NCI-H510A (cell line): Measurements from ENCODE around the gene LRP5.
A peak's percentile ranks its signal among the peaks of the same experiment; 100 is the strongest.
"Not testable (repeated sequence)": the region's sequence is repeated elsewhere in the genome, so short reads cannot be mapped to it uniquely, and the experiment has no call there.

Experiments
- DNase-seq: peaks from one replicate; lab custom pipeline; 2025; lab: John Stamatoyannopoulos, UW

The LRP5 gene

DNA sequence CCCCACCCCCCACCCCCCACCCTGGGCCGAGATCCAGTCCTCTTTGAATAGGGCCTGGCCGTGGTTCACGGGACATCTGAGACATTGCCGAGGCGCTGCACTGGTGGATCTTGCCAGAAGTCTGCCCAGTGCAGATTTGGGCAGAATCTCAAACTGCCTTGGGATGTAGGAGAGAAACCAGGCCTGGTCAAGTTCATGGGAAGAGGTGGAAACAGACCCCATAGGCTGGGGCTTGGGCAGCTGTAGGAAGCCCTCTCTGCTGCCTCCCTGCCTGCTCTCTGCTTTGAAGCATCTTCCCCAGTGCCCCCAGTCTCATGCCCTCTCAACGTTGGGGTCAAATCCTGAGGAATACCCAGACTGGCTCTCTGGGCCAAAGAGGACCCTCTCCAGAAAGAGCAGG is 132.2 kb downstream of the LRP5 start:
- no peak for DNase-seq

DNA sequence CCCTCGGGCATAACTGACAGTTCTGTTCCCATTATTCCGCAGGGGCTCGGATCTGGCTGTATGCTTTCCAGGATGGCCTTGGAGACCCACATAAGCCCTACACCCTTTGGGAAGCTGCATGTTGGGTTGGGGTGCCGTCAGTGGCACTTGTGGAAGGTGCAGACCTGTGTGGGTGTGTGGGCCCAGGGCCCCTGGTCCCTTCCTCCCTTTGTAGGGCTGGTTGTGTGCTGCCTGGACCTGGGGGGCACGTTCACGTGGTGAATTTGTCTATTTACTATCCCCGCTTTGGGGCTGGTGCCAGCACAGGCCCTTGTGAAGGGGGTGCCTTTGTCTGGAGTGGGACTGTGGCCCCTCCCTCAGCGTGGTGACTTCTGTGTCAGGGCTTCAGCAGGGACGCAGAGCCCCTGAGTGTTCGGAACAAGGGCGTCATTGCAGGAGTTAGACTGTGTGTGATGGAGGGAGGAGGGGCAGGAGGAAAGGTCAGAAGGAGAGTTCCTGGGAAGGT is 133.2 kb downstream of the LRP5 start:
- DNase-seq: no peak

DNA sequence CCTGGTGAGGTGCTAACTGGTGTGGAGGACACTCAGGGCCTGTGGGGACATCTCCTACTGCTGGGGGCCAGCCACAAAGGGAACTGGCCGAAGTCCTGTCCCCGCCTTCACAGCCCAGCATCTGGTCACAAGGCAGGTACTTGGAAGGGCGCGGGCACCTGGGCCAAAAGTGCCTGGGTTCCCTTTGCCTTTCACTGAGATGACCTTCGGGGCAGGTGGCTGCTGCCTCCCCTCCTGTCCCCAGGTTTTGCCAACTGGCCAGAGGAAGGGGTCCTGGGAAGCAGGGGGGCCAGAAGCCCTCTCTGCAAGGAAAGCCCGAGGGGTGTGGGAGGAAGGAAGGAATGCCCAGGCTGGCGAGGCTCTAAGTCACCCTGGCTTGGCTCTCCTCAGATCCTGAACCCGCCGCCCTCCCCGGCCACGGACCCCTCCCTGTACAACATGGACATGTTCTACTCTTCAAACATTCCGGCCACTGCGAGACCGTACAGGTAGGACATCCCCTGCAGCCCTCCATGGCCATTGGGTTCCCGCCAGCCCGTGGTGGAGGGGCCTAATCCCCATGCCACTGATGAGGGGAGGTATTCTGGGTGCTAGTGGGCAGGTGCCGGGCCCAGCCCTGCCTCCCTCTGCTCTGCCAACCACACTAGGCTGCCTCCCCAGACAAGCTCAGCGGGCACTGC is 133.8 kb downstream of the LRP5 start:
- no peak for DNase-seq

DNA sequence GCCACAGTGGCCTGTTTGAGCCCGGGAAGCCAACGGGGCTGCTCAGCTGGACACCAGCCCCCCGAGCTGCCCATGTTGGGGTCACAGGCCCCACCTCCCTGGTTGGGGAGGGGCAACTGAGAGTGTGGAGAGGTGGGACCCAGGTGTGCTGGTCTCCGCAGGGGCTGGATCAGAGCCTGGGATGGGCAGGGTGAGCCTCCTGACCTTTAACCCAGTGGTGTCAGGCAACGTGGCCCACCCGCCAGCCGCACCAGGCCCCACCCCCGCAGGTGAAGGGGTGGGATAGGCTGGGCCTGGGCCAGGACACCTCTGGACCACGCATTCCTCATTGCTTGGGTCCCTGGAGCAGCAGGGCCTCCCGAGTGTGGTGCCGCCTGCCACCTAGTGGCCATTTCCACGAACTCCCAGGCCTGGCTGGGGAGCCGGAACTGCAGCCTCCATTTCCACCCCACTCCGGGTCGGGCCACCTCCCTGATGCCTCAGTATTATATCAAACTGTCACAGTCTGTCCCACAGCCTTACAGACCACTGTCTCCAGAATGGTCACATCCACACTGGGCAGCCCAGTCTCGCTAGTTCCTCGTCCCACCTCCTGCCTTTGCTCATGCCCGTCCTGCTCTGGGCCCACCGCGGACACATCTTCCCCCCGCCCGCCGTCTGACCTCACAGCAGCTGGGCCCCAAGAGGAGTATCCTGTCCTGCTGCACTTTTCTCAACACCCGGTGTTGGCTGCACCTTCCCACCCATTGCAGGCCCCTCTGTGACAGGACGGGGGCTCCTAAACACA is 134.8 kb downstream of the LRP5 start:
- DNase-seq: peak; percentile 42

DNA sequence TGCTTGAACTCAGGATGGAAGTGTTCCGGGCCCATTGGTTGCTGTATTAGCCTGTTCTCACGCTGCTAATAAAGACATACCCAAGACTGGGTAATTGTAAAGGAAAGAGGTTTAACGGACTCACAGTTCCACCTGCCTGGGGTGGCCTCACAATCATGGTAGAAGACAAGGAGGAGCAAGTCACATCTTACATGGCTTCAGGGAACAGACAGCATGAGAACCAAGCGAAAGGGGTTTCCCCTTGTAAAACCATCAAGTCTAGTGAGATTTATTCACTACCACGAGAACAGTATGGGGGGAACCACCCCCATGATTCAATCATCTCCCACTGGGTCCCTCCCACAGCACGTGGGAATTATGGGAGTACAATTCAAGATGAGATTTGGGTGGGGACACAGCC is 135.5 kb downstream of the LRP5 start:
- DNase-seq: not testable (repeated sequence)

DNA sequence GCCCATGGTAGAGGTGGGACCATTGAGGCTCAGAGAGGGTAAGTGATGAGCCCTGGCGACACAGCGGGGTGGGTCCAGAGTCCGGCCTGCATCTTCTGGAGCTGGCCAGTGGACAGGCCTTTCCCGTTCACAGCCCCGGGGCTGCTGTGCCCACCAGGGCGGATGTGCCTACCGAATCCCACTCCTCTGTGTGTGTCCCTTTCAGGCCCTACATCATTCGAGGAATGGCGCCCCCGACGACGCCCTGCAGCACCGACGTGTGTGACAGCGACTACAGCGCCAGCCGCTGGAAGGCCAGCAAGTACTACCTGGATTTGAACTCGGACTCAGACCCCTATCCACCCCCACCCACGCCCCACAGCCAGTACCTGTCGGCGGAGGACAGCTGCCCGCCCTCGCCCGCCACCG is 136.2 kb downstream of the LRP5 start:
- DNase-seq: no peak

DNA sequence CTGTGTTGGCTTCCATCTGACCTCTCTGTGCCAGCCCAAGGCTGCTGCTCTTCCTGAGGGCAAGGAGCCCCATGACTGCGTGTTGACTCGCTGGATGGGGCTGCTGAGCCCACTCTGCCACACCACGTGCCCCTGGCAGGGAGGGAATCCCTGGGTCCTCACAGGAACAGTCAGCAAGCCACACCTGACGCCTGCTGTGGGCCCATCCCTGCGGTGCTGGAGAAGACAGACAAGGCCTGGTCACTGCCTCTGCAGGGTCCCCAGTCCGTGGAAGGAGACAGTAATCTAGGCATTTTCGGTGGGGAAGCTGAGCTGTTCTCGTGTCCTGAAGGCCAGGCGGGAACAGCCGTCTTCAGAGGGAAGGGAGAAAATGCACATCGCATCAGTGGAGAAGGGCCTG is 137.6 kb downstream of the LRP5 start:
- no peak for DNase-seq

DNA sequence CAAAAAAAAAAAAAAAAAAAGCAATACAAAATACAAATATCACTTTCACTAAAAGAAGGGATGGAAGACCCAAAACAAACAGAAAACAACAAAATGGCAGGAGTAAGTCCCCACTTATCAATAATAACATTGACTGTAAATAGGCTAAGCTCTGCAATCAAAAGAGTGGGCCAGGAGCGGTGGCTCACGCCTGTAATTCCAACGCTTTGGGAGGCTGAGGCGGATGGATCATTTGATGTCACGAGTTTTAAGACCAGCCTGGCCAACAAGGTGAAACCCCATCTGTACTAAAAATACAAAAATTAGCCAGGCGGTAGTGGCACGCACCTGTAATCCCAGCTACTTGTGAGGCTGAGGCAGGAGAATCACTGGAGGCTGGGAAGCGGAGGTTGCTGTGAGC is 138.3 kb downstream of the LRP5 start:
- DNase-seq: no peak

DNA sequence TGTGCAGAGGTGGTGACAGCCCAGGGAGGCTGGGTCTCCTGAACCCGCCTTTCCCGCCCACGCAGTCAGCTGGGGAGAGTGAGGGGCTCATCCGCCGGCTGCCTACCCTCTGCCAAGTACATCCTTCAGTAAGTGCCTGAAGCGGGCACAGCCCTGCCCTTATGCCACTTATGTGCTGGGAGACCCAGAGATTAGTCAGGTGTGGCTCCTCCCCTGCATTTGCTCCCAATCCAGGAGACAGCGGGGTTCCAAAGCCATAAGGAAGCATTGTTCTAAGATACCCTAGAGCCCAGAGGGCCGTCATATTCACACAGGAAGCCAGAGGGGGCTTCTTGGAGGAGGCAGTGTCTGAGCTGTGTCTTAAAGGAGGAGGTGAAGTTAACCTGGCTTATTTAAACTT is 142.4 kb downstream of the LRP5 start:
- DNase-seq: peak; percentile 60

DNA sequence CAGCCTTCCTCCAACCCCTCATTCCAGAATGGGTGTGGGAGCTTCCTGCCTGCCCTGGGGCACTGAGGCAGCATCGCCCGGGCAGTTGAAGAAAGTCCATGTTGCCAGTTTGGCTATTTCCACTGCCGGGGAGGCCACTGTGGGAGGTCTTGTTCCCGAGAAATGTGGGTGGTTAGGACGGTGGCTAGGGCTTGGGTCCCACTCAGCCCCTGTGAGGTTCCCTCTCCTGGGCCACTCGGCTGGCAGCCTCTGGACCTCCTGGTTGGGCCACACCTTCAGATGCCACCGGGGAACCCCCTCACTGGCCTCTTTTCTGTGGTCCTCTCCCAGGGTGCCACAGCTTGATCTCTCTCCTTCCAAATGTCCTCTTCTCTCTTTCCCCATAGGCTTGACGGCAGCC is 143.1 kb downstream of the LRP5 start:
- DNase-seq: no peak

DNA sequence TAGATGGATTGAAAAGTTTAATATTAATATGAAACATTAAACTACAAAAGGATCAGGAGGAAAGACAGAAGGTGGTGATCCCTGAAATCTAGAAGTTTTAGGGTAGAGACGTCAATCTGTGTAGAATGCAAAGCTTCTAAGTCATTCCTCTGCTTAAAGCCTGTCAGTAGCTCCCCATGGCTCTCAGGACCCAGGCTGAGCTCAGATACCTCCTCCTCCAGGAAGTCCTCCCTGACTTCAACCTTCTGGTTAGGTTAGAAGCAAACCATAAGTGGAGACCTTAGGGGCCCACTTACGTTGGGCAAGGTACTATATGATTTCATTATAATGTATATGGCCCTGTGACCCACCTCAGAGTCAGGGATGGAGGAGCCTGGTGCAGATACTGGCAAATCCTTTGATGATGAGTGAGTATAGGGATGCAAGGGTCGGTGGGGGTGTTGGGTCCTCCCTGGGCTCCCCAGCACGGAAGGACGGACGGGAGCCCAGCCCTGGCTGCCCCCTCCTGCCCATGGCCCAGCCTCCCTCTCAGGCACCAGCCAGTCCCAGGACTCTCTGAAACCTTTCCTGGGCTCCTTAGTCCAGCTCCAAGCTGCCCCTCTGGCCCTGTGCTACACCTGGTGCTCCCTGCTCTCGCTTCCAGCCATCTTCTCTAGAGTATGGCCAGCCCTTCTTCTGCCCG is 145.0 kb downstream of the LRP5 start:
- no peak for DNase-seq

DNA sequence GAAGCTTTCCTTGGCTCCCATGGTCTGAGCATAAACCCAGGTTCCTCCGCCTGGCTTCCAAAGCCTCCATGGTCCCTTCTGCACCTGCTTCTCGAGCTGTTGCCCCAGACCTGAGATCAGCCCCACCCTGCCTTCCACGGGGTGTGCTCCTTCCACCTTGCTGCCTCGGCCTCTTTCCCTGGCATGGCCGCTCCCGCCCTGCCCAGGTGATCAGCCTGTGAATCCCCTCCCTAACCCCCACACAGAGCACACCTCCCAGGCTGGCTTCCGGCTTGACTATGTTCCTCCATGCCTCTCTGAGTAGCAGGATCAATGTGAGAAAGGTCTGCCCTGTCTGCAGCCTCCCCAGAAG is 145.5 kb downstream of the LRP5 start:
- DNase-seq: no peak

DNA sequence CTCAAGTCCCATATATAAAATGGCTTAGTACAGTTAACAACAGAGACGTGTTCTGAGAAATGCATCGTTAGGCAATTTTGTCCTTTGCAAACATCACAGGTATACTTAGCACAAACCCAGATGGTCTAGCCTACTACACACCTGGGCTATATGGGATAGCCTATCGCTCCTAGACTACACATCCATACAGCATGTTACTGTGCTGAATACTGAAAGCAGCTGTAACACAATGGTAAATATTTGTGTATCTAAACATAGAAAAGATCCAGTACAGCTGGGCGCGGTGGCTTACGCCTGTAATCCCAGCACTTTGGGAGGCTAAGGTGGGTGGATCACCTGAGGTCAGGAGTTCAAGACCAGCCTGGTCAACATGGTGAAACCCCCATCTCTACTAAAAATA is 145.9 kb downstream of the LRP5 start:
- not testable (repeated sequence) for DNase-seq

DNA sequence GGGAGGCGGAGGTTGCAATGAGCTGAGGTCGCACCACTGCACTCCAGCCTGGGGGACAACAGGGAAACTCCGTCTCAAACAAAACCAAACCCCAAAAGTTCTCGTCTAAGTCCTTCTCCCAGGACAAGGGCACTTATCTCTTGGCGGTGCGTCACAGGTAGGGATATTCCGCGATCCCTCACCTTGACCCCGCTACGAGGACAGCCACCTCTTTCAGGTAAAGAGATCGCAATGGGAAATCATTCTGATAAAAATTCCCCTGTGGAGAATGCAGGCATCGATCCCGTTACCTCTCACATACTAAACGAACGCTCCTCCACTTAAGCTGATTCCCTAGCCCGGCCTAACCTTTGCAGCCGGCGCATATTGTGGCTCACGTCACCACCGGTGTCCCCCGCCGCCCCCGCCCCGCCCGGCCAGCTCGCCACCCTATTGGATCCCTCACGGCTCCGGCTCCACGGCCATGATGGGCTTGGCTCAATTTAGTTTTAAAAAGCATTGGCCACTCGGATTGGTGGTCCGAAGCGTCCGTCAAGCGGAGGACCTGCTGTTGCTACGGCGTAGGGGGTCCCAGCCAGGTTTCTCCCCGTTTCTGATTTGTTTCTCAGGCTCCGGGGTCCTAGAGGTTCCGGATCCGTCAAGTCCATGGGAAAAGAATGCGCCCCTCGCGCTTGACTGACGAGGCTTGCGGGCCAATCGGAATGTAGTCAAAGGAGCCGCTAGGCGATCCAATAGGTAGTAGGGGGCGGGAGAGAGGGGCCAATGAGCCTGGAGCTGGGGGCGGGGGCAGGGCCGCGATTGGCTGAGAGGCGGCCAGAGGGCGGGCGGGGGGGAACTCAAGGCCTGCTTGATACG is 147.7 kb downstream of the LRP5 start:
- peak; percentile 99 for DNase-seq

DNA sequence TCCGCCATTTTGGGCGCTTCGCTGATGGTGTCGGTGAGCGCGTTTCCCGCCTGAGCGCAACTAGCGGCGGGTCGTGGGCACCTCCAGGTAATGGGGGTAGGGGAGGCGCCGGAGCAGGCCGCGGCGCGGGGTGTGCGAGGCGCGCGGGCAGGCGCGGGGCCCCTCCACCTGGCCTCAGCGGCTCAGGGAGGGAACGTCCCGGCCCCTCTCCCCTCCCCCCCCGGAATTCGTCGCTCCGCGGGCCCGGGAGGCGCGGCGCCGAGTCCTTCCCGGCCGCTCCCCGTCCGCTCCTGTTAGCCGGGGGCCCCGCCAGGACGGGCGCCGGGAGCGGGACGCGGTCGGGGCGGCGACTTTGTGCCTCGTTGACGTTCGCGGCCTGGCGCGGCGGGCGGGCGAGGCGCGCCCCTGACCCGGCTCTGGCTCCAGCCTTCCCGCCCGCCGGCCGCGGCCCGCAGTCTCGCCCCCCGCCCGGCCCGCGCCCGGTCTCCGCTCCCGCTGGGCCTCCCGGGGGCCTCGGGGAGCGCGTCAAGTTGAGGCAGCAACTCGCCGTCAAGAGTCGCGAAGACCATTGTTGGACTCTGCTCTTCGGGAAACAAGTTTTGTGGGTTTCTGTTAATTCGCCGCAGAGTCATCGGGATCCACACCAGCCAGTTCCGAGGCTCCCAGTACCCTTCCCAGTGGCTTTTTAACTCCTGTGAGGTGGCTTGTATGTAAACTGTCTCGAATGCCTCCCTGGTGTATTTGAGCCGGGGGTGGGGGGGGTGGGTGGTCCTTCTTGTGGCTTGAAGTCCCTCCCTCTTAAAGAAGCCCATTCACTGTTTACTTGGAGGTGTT is 148.6 kb downstream of the LRP5 start, which contains the start of gene PPP6R3:
Gene PPP6R3, plus strand, starts transcription at position 12 of the 834 bp plus-strand sequence. CDS start 76,913 bp downstream, outside the sequence.
- no peak for DNase-seq

DNA sequence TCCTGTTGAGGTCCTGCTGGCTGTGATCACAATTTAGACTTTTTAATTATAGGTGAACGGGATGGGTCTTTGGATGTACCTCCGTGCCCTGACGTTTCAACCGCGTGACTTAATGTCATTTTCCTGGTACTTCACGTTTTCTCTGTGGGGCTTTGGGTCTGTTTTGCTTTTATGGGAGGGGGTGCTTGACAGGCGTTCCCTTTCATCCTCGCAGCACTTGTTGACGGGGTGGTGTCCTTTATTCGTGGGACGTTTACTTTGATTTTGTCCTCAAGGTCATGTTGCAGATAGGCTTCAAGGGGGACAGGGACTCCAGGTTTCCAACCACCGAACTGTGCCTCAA is 149.2 kb downstream of the LRP5 start:
- no peak for DNase-seq

DNA sequence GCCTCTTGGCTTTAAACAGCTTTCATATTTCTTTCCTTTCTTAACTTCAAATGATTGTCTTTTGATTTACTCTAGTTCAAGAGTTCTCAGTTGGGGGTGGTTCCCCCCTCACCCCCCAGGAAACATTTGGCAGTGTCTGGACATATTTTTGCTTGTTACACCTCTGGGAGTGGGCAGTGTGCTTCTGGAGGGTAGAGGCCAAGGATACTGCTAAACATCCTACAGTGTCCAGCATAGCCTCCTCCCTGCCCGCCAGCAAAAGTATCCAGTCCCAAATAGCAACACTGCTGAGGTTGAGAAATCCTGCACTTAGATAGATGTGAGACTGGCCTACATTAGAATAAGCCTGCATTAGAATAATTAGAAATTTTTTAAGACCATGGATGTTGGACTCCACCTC is 151.3 kb downstream of the LRP5 start:
- DNase-seq: no peak

DNA sequence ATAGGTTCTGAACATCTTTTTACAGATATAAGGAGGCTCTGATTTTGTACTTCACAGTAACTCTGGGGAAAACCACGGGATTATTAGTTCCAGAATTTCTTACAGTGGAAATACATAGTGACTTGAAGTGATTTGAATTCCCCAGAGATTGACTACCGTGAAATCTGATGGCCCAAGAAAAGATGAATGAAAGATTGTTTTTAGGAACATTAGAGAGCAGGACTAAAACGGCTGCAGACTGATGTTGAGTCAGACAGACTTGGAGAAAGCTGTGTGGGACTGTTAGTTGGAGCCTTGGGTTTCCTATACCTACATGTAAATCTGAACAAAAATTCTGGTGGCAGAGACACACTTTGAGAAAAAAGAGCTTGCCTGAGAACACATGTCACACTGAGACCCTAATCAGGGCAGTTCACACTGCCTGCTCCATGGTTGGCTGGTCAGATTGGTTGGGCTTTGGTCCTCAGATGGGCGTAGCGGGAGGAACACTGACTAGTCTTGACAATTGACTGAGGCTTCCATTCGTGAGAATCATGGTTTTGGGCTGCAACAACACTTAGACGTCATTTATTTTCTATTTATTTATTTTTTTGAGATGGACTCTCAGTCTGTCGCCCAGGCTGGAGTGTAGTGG is 154.9 kb downstream of the LRP5 start:
- DNase-seq: no peak

DNA sequence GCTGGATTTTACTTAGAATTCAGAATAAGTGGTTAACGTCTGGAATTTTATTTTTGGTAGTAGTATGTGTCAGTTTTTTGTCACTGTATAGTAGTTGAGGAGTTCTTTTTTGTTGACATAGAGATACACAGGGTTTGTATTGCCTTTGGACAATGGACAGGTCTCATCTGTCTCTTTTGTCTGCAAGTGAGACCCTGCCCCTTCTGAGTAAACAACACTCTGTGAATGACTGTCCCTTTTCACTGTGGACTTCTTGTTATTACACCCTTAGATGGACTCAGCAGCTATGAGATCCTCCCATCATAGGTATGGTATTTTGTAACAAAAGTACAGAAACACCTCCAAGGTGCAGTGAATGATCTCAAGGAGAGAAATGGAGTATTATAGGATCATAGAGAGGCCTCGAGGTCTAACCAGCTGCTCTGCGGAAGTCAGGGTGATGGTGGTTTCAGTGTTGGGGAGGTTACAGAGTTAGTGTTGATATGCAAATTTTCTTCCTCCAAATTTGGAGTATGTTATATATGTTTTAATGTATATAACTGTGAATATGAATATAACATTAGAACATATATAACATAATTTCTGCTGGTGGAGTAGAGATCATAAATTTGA is 155.9 kb downstream of the LRP5 start:
- no peak for DNase-seq

DNA sequence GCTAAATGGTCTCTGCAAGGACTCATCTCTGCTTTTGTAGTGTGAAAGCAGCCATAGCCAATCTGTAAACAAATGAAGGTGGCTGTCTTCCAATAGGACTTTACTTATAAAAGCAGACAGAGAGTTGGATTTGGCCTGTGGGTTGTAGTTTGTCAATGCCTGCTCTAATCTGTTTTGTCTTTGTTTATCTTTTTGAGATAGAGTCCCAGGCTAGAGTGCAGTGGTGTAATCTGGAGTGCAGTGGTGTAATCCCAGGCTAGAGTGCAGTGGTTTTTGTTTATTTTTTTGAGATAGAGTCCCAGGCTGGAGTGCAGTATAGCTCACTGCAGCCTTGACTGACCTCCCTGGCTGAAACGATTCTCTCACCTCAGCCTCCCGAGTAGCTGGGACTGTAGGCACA is 156.7 kb downstream of the LRP5 start:
- no peak for DNase-seq
